IMR-90 (cell line): ENCODE data around the gene AUTS2. TPM values are rescaled to one million over a fixed set of nuclear protein-coding genes. Genes with fewer than 3 reads are reported as not detected.

Experiments used
- ATAC-seq: fragments of 200-7000 bp; cut with Tn5 transposase; 2 replicates; pipeline ENCODE4 v1.9.1; 2020; ENCODE audit warnings: low read depth, mild to moderate bottlenecking, moderate library complexity
- BruUV-seq: library from RNA; stranded (reverse); fragments of 400-500 nt; replicated peaks from 2 replicates; lab custom pipeline; 2021; lab: Mats Ljungman, UMichigan
- CTCF ChIA-PET: fragments of 300-600 bp; formaldehyde crosslinking; extraction: SDS; loops from one replicate; lab custom pipeline; 2021; ENCODE audit warnings: antibody characterized with exemption; lab: Yijun Ruan, JAX
- POLR2A ChIA-PET: fragments of 300-600 bp; sonication (Branson Sonifier 250); formaldehyde crosslinking; loops from one replicate; lab custom pipeline; 2022; ENCODE audit warnings: antibody characterized with exemption; ENCODE audit not compliant: unreplicated experiment; lab: Charles Lee
- DNase-seq: peaks from one replicate; pipeline ENCODE4 v3.0.0; 2013
- H2AFZ ChIP-seq: replicated peaks from 2 replicates; pipeline ENCODE3; 2013; ENCODE audit warnings: low read length, mild to moderate bottlenecking; ENCODE audit not compliant: poor library complexity
- H2AK5ac ChIP-seq: 2 replicates; pipeline ENCODE4 v1.6.1; 2013; ENCODE audit warnings: low read depth, low read length, inconsistent platforms
- H2AK9ac ChIP-seq: replicated peaks from 2 replicates; pipeline ENCODE3; 2013; ENCODE audit warnings: mild to moderate bottlenecking, low read depth, low read length, moderate library complexity; ENCODE audit not compliant: poor library complexity
- H2BK120ac ChIP-seq: 2 replicates; pipeline ENCODE4 v1.6.1; 2013; ENCODE audit warnings: low read depth, low read length, inconsistent platforms
- H2BK15ac ChIP-seq: 3 replicates; pipeline ENCODE4 v1.6.1; 2013; ENCODE audit warnings: low read depth, low read length, inconsistent platforms
- H2BK20ac ChIP-seq: 2 replicates; pipeline ENCODE4 v1.6.1; 2013; ENCODE audit warnings: low read depth, mild to moderate bottlenecking, inconsistent platforms, low read length, moderate library complexity
- H2BK5ac ChIP-seq: 2 replicates; pipeline ENCODE4 v1.6.1; 2013; ENCODE audit warnings: mild to moderate bottlenecking, low read depth, low read length, inconsistent platforms; ENCODE audit not compliant: poor library complexity, severe bottlenecking
- H3K14ac ChIP-seq: replicated peaks from 2 replicates; pipeline ENCODE4 v1.6.1; 2013; ENCODE audit warnings: low read depth, low read length, inconsistent platforms
- H3K18ac ChIP-seq: 2 replicates; pipeline ENCODE4 v1.6.1; 2013; ENCODE audit warnings: low read depth, low read length, control low read depth
- H3K23ac ChIP-seq: 2 replicates; pipeline ENCODE4 v1.6.1; 2013; ENCODE audit warnings: low read depth, low read length, inconsistent platforms
- H3K27ac ChIP-seq: 2 replicates; pipeline ENCODE4 v1.5.1; 2013; ENCODE audit warnings: mild to moderate bottlenecking, control low read depth, low read length; ENCODE audit not compliant: insufficient read depth
- H3K27me3 ChIP-seq: 2 replicates; pipeline ENCODE4 v1.6.1; 2013; ENCODE audit warnings: low read length; ENCODE audit not compliant: control insufficient read depth, insufficient read depth
- H3K36me3 ChIP-seq: 2 replicates; pipeline ENCODE4 v1.6.1; 2013; ENCODE audit warnings: low read length, mixed read lengths; ENCODE audit not compliant: control insufficient read depth, insufficient read depth
- H3K4ac ChIP-seq: 2 replicates; pipeline ENCODE4 v1.6.1; 2013; ENCODE audit warnings: low read depth, low read length, inconsistent platforms
- H3K4me1 ChIP-seq: 2 replicates; pipeline ENCODE4 v1.6.1; 2013; ENCODE audit warnings: low read length, mixed read lengths; ENCODE audit not compliant: control insufficient read depth, insufficient read depth
- H3K4me2 ChIP-seq: 2 replicates; pipeline ENCODE4 v1.6.1; 2013; ENCODE audit warnings: low read depth, mild to moderate bottlenecking, control low read depth, low read length, moderate library complexity
- H3K4me3 ChIP-seq: 2 replicates; pipeline ENCODE4 v1.5.1; 2013; ENCODE audit warnings: low read depth, mild to moderate bottlenecking, control low read depth, low read length, moderate library complexity; ENCODE audit not compliant: insufficient read depth
- H3K56ac ChIP-seq: 2 replicates; pipeline ENCODE4 v1.6.1; 2013; ENCODE audit warnings: low read length, inconsistent platforms; ENCODE audit not compliant: insufficient read depth; ENCODE audit errors: extremely low read depth
- H3K79me1 ChIP-seq, 2 experiments: 2 replicates each; pipeline ENCODE4 v1.6.1; 2013; ENCODE audit warnings: low read length in 2 of 2, inconsistent platforms in 1 of 2, low read depth in 1 of 2
- H3K9ac ChIP-seq: 2 replicates; pipeline ENCODE4 v1.6.1; 2013; ENCODE audit warnings: low read depth, low read length, control low read depth
- H3K9me1 ChIP-seq: 2 replicates; pipeline ENCODE4 v1.6.1; 2013; ENCODE audit warnings: low read length, inconsistent platforms; ENCODE audit not compliant: insufficient read depth
- H3K9me3 ChIP-seq: 2 replicates; pipeline ENCODE4 v1.6.1; 2013; ENCODE audit warnings: low read length; ENCODE audit not compliant: control insufficient read depth, insufficient read depth
- H4K20me1 ChIP-seq: 2 replicates; pipeline ENCODE4 v1.6.1; 2013; ENCODE audit warnings: low read length, inconsistent platforms; ENCODE audit not compliant: insufficient read depth
- H4K5ac ChIP-seq: 2 replicates; pipeline ENCODE4 v1.6.1; 2013; ENCODE audit warnings: mild to moderate bottlenecking, low read depth, low read length, control low read depth
- H4K8ac ChIP-seq, 2 experiments: 2 replicates each; pipeline ENCODE4 v1.6.1; 2013; ENCODE audit warnings: low read depth in 2 of 2, low read length in 2 of 2, control low read depth in 1 of 2, inconsistent platforms in 1 of 2
- H4K91ac ChIP-seq: 2 replicates; pipeline ENCODE4 v1.6.1; 2013; ENCODE audit warnings: low read depth, low read length, inconsistent platforms; ENCODE audit not compliant: insufficient read depth
- RAD21 ChIP-seq: IDR thresholded peaks from 2 replicates; pipeline ENCODE4 v1.6.1; 2012; ENCODE audit warnings: low read length, improper control_type of control experiment
- WGBS, 2 experiments: methylation state at CpG; one replicate each; pipeline versions ENCODE4 v1.1.5 to v1.1.7; 2013; ENCODE audit warnings: missing lambda C conversion rate in 2 of 2; ENCODE audit not compliant: insufficient read length in 1 of 2; ENCODE audit errors: extremely low coverage in 2 of 2; 5-methylcytosine and 5-hydroxymethylcytosine counted together
- dilution Hi-C: fragments of 300-500 bp; cut with HindIII; formaldehyde crosslinking; loops from one replicate; pipeline ENCODE4 v1.14.3; 2018; ENCODE audit warnings: low sequenced_read_pairs; ENCODE audit not compliant: unreplicated experiment
- in situ Hi-C: fragments of 300-500 bp; cut with MboI; formaldehyde crosslinking; loops from 3 replicates; pipeline ENCODE4 v1.14.3; 2019; ENCODE audit warnings: low sequenced_read_pairs, inconsistent platforms, mixed read lengths
- intact Hi-C: fragments of 100-400 bp; cut with micrococcal nuclease; formaldehyde crosslinking; loops from 2 replicates; pipeline ENCODE4 v1.10.0; 2022
- polyA plus RNA-seq, 3 experiments: library from polyadenylated mRNA; depleted of rRNA; stranded (reverse); fragments of >200 nt; gene quantifications; 2 replicates each; pipeline ENCODE4 v1.2.3, GENCODE V29; 2012; ENCODE audit warnings: low replicate concordance in 1 of 3
- total RNA-seq: library from RNA; depleted of rRNA; stranded (reverse); fragments of >200 nt; gene quantifications from 2 replicates; pipeline ENCODE4 v1.2.3, GENCODE V29; 2012

The AUTS2 gene
- total and polyA plus RNA-seq, 2 of the 4 experiments (the other 2 are of a cell fraction) = 0.90 to 3.0 TPM

DNA sequence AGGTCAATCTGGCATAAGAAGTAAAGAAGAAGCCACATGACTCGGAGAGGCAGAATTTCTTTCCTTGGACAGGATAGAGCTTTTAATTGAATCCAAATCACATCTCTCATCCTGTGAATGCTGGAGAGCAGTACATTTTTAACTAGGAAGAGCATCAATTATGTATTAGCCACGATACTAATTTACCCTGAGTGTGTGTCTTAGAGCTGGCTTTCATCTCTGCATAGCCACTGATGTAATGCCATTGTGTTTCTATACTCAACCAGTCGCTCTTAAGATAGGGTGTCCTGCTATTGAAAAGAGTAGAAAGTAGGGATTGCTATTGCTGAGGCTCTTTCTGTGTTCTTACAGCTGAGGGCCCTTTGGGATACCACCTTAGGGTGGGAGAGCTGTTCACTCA lies 280.3 kb downstream of the AUTS2 start:
- H2AFZ ChIP-seq = no peak overlapping the region
- H4K20me1 ChIP-seq = no peaks in the 10 kb centered on the region
- intact Hi-C loops = no loop called here
- no peak overlapping the region for H2AK5ac ChIP-seq
- H3K56ac ChIP-seq = no peak overlapping the region
- no peak overlapping the region for H4K91ac ChIP-seq
- H2BK15ac ChIP-seq = no peak overlapping the region
- H4K5ac ChIP-seq = no peak overlapping the region
- H3K4me2 ChIP-seq = no peak overlapping the region
- H3K23ac ChIP-seq = no peak overlapping the region
- no peak overlapping the region for H3K4me3 ChIP-seq
- no peaks in the 10 kb centered on the region for H3K27me3 ChIP-seq
- H2BK5ac ChIP-seq = no peak overlapping the region
- BruUV-seq = no TSS peak
- in situ Hi-C loops = no loop called here
- CTCF ChIA-PET = no interaction called here
- TF ChIP-seq RAD21 = no peak
- no peak overlapping the region for H2AK9ac ChIP-seq
- H3K79me1 ChIP-seq = no peaks in the 10 kb centered on the region
- dilution Hi-C loops = no loop called here
- H3K4me1 ChIP-seq = no peaks in the 10 kb centered on the region
- H2BK120ac ChIP-seq = no peak overlapping the region
- 83% methylated on average over 1 of the region's 3 CpGs; no CpG with 5 or more reads in 1 of the 2 experiments for WGBS, 2 experiments
- no peaks in the 10 kb centered on the region for H3K9me3 ChIP-seq
- no peak for DNase-seq
- no peak overlapping the region for H3K27ac ChIP-seq
- H2BK20ac ChIP-seq = no peak overlapping the region
- no peak overlapping the region for H3K4ac ChIP-seq
- POLR2A ChIA-PET = no interaction called here
- H3K36me3 ChIP-seq = no peaks in the 10 kb centered on the region
- H4K8ac ChIP-seq = no peak overlapping the region
- no peak overlapping the region for H3K9ac ChIP-seq
- ATAC-seq = no peak
- no peaks in the 10 kb centered on the region for H3K9me1 ChIP-seq
- H3K18ac ChIP-seq = no peak overlapping the region
- H3K14ac ChIP-seq = no peak overlapping the region
